Inferior parietal cortex (tissue), 1 donor: ENCODE results near the gene HIGD2B.
"Not testable (repeated sequence)": the region's sequence is repeated elsewhere in the genome, so short reads cannot be mapped to it uniquely, and the experiment has no call there.

ENCODE experiments used
- DNase-seq: peaks from one replicate; pipeline ENCODE4 v3.0.0-alpha.2; 2016; ENCODE audit errors: extremely low spot score

The HIGD2B gene

DNA sequence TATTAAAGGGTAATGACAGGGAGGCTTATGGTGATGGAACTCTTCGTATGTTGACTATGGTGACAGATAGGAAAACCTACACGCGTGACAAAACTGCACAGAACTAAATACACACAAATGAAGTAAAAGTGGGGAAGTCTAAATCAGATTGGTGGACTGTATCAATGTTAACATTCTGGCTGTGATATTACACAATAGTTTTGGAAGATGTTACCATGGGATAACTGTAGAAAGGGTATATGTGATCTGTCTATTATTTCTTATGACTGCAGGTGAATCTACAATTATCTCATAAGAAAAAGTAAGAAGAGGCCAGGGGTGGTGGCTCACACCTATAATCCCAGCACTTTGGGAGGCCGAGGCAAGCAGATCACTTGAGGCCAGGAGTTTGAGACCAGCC is 9.1 kb downstream of the HIGD2B start:
- no peak for DNase-seq

DNA sequence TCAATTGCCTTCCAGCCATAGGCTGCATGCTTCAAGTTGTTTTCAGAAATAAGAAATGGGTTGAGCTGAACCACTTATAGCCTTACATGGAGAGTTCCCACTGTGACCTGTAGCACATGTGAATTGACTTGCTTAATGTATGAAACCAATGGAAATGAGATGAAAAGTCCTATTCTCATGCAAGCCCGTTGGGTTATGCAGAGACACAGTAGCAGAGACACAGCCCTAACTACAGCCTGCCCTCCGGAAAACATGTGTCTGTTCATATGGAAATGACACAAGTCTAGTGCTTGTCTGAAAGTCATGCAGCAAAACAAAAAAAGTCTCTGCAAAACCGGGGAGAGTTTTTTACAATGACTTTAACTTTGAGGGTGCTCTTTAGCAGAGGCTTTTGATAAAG is 14.5 kb downstream of the HIGD2B start:
- DNase-seq, result no peak

DNA sequence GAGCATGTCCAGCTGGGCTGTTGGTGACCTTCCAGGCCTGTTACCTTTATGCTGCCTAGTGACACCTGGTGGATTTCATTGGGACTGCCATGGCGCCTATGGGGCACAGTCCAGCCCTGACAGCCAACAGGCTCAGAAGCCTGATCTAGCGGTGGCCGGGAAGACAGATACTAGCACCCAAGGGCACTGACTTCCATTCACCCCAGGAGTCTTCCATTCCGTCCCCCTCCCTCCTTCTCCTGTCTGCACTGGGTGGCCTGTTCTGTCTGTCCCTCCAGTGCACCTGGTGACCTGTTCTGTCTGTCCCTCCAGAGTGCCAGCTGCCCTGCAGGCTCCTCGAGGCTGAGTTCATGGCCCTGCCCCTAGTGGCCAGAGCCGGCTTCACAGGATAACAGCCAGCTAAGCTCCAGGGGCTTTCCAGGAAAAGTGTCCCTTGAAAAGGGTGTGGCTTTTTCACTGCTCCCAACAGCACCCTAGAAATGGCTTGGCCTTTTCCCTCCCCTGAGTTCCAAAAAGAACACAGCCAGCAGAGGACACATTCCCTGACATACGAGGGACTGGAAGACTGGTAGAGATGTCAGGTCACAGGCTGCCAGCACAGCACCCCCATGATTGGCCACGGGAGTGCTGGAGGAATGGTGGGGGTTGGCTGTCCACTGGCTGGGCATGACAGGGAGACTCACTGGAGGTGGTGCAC is 15.2 kb downstream of the HIGD2B start:
- peak; percentile 40 for DNase-seq

DNA sequence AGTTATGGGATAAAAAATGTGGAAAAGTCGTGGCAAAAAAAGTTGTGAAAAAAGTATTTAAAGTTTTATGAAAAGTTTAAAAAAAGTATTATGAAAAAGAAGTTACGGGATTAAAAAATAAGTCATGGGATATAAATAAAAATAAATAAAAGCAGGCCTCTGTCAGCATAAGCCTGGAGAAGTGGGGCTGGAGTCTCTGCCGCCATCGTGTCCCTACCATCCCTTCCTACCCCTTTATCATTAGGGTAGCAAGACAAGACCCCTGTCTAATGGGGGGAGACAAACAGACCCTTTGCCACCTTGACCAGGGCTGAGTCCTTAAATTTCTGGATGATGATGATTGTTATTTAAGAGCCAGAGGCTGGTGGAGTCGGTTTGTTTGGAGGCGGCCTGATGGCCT is 16.2 kb downstream of the HIGD2B start:
- DNase-seq, result not testable (repeated sequence)

GRCh38 chr15:72665706-72666105 is 20.3 kb downstream of the HIGD2B start:
- not testable (repeated sequence) for DNase-seq

DNA sequence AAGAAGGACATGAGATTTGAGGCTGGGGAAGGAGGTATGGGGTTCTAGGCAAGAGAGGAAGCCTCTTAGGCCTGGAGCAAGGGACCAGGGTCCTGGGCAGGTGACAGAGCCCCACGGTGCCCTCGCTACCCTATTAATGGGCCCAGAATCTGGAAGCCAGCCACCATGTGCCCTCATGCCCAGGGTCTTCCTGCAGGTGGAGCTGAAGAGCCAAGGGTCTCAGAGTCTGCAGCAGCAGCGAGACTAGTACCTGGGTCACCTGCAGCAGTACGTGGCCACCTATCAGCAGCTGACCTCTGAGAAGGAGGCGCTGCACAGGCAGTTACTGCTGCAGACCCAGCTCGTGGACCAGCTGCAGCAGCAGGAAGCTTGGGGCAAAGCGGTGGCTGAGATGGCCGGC is 22.1 kb downstream of the HIGD2B start:
- DNase-seq, result not testable (repeated sequence)

- DNase-seq, result not testable (repeated sequence)
These were observed 24.9 kb downstream of the HIGD2B start for GRCh38 chr15:72661081-72661480.

GRCh38 chr15:72656014-72656413 is 30.0 kb downstream of the HIGD2B start:
- not testable (repeated sequence) for DNase-seq

GRCh38 chr15:72654397-72654796 is 31.6 kb downstream of the HIGD2B start, which contains the start of gene GOLGA6B:
Gene GOLGA6B, plus strand, starts transcription at chr15:72654697. Its CDS starts 41 bp downstream, at chr15:72654738.
- DNase-seq, result not testable (repeated sequence)

GRCh38 chr15:72648631-72649253 is 37.2 kb downstream of the HIGD2B start:
- DNase-seq, result not testable (repeated sequence)

GRCh38 chr15:72642271-72642670 is 43.7 kb downstream of the HIGD2B start:
- DNase-seq, result not testable (repeated sequence)

- DNase-seq, result not testable (repeated sequence)
These were observed 46.1 kb downstream of the HIGD2B start for GRCh38 chr15:72639759-72640483.

DNA sequence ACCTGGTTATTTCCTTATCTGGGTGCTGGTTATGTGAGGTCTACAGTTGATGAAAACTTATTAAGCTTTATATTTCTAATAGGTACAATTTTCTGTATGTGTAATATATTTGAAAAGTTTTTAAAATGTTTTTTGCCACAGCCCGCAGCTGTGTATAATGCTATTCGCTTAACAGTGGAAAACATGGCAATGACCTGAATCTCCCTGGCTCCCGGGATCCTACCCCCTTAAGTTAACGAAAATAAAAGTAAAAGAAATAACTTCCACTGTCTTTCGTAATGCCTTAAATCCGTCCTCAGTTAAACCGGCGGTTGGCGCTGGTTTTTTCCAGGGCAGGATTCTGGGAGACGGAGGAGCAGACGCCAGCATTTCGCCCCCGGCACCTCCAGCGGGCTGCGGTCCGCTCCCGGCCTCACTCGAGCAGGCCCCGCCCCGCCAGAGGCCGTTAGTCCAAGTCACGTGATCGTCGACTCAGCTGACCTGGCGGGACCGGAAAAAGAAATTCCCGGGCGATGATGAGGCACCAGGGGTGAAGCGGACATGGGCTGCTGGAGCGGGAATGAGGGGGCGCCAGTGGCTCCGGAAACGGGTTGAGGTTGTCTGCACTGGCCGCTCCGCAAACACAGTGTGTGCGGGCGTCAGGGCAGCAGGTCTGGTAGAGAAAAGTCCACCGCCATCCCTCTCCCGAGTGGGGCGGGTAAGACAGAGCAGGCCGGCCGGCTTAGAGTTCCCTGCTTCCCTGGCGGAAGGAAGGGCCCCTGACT is 49.3 kb downstream of the HIGD2B start:
- peak; percentile 67 for DNase-seq

DNA sequence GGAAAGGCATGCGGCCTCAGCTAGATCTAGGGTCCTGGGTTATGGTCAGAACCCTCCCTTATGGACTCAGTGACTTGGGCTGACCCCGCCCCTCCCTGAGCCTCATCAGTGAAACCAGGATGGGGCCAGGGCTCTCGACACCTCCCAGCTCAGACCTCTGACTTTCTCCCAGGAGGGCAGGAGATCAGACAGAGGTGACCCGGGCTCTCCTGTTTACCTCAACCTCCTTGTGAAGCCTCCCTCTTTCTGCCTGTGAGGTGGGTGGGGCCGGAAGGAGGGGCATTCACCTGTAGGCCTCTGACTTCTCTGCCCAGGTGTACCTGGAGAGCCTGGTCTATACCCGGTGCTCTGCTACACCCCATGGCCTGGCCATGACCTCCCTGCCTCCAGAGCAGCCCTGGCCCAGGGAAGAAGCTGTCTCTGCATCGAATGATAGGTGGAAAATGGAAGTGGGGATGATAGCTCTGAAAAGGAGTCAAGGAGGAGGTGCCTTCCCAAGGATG is 56.9 kb downstream of the HIGD2B start:
- DNase-seq, result not testable (repeated sequence)

DNA sequence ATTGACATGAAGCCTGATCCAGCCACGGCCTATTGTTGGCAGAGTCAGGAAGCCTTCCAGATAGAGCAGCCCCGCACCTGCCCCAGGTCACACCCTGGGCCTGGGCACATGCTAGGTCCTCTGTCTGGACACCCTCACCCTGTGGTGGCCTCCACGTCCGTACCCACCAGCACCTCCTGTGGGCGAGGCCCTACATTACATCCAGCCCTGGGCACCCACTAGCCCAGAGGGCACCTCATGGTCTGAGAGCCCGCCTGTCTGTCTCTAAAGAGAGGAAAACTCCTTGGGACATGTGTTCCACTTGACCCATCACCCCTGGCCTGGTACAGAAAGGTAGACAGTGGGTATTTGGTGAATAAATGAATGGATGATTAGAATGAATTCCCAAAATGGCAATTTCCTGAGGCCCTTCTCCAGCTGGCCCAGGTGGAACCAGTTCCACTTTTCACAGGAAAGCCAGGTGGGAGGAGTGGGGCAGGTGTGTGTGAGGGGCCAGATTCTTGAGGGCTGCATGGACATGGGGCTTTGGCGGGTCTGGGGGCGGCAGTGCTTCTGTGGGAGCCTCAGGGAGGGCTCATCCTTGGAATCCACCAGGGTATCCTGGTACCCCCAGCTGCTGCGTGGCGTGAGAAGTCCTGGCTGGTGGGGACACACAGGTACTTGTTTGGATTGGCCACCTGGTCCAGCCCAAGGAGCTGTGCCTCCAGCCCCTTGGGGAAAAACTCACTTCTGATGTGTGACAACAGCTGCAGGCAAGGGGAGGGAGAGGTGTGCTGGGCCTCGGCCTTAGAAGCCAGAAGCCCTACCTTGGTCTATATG is 57.5 kb downstream of the HIGD2B start:
- not testable (repeated sequence) for DNase-seq

- DNase-seq, result not testable (repeated sequence)
These were observed 59.8 kb downstream of the HIGD2B start for GRCh38 chr15:72626153-72626552.
